Panc1 (cell line): Measurements from ENCODE around the gene KNDC1.

ENCODE experiments used
- CTCF ChIP-seq: fragments of 450-650 bp; IDR thresholded peaks from 2 replicates; pipeline ENCODE4 v1.5.1; 2017; ENCODE audit warnings: mild to moderate bottlenecking
- POLR2AphosphoS5 ChIP-seq: IDR thresholded peaks from 2 replicates; pipeline ENCODE4 v1.6.1; 2012; ENCODE audit warnings: mild to moderate bottlenecking, low read depth, low read length, moderate library complexity
- REST ChIP-seq, 2 experiments: IDR thresholded peaks; 2 replicates each; pipeline ENCODE4 v1.6.1; 2011 to 2012; ENCODE audit warnings: low read depth in 2 of 2, control low read depth in 1 of 2, low read length in 1 of 2, mild to moderate bottlenecking in 1 of 2, moderate library complexity in 1 of 2; ENCODE audit not compliant: insufficient read depth in 1 of 2
- SIN3A ChIP-seq: IDR thresholded peaks from 2 replicates; pipeline ENCODE4 v1.6.1; 2012; ENCODE audit warnings: low read depth, mild to moderate bottlenecking, low read length, moderate library complexity, borderline replicate concordance; ENCODE audit not compliant: insufficient read depth
- TCF7L2 ChIP-seq: IDR thresholded peaks from 2 replicates; pipeline ENCODE4 v1.6.1; 2011; ENCODE audit warnings: mild to moderate bottlenecking, low read depth, low read length, inconsistent platforms

- TF ChIP-seq CTCF (no peak), TCF7L2 (no peak), POLR2AphosphoS5 (no peak), SIN3A (no peak), REST (IDR thresholded peaks at IDR 0.05; ENCODE audit: insufficient read depth in 1 of 2, low read depth in 2 of 2, low read length in 1 of 2) (no peak)
Observed at GRCh38 chr10:133230387-133231195, 70.6 kb downstream of the KNDC1 start.
